ENCODE results near the gene ZNF407. TPM values are rescaled to one million over a fixed set of nuclear protein-coding genes. Genes with fewer than 3 reads are reported as not detected.

The ZNF407 gene
- total and polyA plus RNA-seq, 2 of the 13 experiments (the other 11 are each of a cell fraction or from before 2014, with no cell fraction given) = 2.3 to 8.7 TPM

- TF ChIP-seq SP2 (CRISPR knock-in tag; IDR thresholded peaks at IDR 0.05) (peak; percentile 92), HIC2 (CRISPR knock-in tag; IDR thresholded peaks at IDR 0.05; ENCODE audit: low read depth) (no peak), RFX1 (IDR thresholded peaks at IDR 0.05) (no peak), ZNF281 (CRISPR knock-in tag; IDR thresholded peaks at IDR 0.05; ENCODE audit: borderline replicate concordance) (peak; percentile 41; the same call in 1 of the 2 replicates), SMAD1 (CRISPR knock-in tag; IDR thresholded peaks at IDR 0.05; ENCODE audit: borderline replicate concordance, low read depth) (0 out of 2 replicates have a peak, but pooled peaks have one; percentile 19), NAIF1 (CRISPR knock-in tag; IDR thresholded peaks at IDR 0.05; ENCODE audit: borderline replicate concordance) (peak; percentile 4; the same call in 1 of the 2 replicates), BRD4 (CRISPR knock-in tag; IDR thresholded peaks at IDR 0.05) (no peak), NR2C2 (CRISPR knock-in tag; IDR thresholded peaks at IDR 0.05; ENCODE audit: borderline replicate concordance) (peak; percentile 45), STAT6 (CRISPR knock-in tag; IDR thresholded peaks at IDR 0.05; ENCODE audit: borderline replicate concordance) (no peak), THAP7 (CRISPR knock-in tag; IDR thresholded peaks at IDR 0.05) (no peak), HNF1A (IDR thresholded peaks at IDR 0.05; ENCODE audit: low read depth) (no peak), HNF1A (CRISPR knock-in tag; IDR thresholded peaks at IDR 0.05; ENCODE audit: borderline replicate concordance) (no peak), CREM (IDR thresholded peaks at IDR 0.05) (peak; percentile 76; the same call in 1 of the 2 replicates), CREM (CRISPR knock-in tag; IDR thresholded peaks at IDR 0.05) (no peak), CREB1 (IDR thresholded peaks at IDR 0.05) (0 out of 2 replicates have a peak, but pooled peaks have one; percentile 32), CREB1 (CRISPR knock-in tag; IDR thresholded peaks at IDR 0.05) (no peak; the same call in 1 of the 2 replicates)
Measured at GRCh38 chr18:74597662-74598349, at the start of gene ZNF407 (continued).
